Neuronal stem cell (in vitro differentiated cells): Measurements from ENCODE around the gene TRPV4.

Experiments used
- DNase-seq: peaks from one replicate; pipeline ENCODE4 v3.0.0-alpha.2; 2013; ENCODE audit warnings: low spot score
- H2AFZ ChIP-seq: one replicate; pipeline ENCODE4 v1.6.1; 2013; ENCODE audit warnings: mild to moderate bottlenecking, low read length, inconsistent platforms
- H2AK5ac ChIP-seq: 2 replicates; pipeline ENCODE4 v1.6.1; 2013; ENCODE audit warnings: low read depth, mild to moderate bottlenecking, inconsistent platforms, low read length, moderate library complexity, mixed read lengths
- H2BK120ac ChIP-seq: 2 replicates; pipeline ENCODE4 v1.6.1; 2013; ENCODE audit warnings: low read depth, mild to moderate bottlenecking, inconsistent platforms, low read length, moderate library complexity, mixed read lengths
- H2BK12ac ChIP-seq: one replicate; pipeline ENCODE4 v1.6.1; 2013; ENCODE audit warnings: low read length, inconsistent platforms
- H2BK15ac ChIP-seq: 2 replicates; pipeline ENCODE4 v1.6.1; 2013; ENCODE audit warnings: mild to moderate bottlenecking, low read length, inconsistent platforms, mixed read lengths
- H2BK5ac ChIP-seq: one replicate; pipeline ENCODE4 v1.6.1; 2013; ENCODE audit warnings: inconsistent platforms, mild to moderate bottlenecking, low read length, moderate library complexity
- H3K14ac ChIP-seq: one replicate; pipeline ENCODE4 v1.6.1; 2013; ENCODE audit warnings: low read length, inconsistent platforms
- H3K18ac ChIP-seq: 2 replicates; pipeline ENCODE4 v1.6.1; 2013; ENCODE audit warnings: low read length, inconsistent platforms
- H3K23ac ChIP-seq: 2 replicates; pipeline ENCODE4 v1.6.1; 2013; ENCODE audit warnings: low read depth, mild to moderate bottlenecking, mixed read lengths, low read length, inconsistent platforms; ENCODE audit not compliant: poor library complexity
- H3K27ac ChIP-seq: replicated peaks from 3 replicates; pipeline ENCODE4 v1.5.1; 2013; ENCODE audit warnings: low read length, inconsistent platforms
- H3K27me3 ChIP-seq, 3 experiments: 2 replicates each; pipeline ENCODE4 v1.6.1; 2013; ENCODE audit warnings: low read length in 3 of 3, mild to moderate bottlenecking in 2 of 3, inconsistent platforms in 1 of 3, low read depth in 1 of 3, mixed read lengths in 1 of 3, moderate library complexity in 1 of 3; ENCODE audit not compliant: control insufficient read depth in 3 of 3, insufficient read depth in 3 of 3
- H3K36me3 ChIP-seq, 2 donors: replicated peaks in 1 of 2; 2 replicates each; pipeline ENCODE4 v1.6.1; 2013; ENCODE audit warnings: low read length in 2 of 2; ENCODE audit not compliant: control insufficient read depth in 2 of 2, insufficient read depth in 2 of 2
- H3K4ac ChIP-seq: 2 replicates; pipeline ENCODE4 v1.6.1; 2013; ENCODE audit warnings: inconsistent platforms, mild to moderate bottlenecking, low read length, moderate library complexity
- H3K4me1 ChIP-seq, 2 donors: 1 replicate in 1 of 2; 2 replicates in 1 of 2; pipeline ENCODE4 v1.6.1; 2013; ENCODE audit warnings: low read length in 2 of 2, low read depth in 1 of 2; ENCODE audit not compliant: control insufficient read depth in 2 of 2, insufficient read depth in 1 of 2
- H3K4me2 ChIP-seq: one replicate; pipeline ENCODE4 v1.6.1; 2013; ENCODE audit warnings: mild to moderate bottlenecking, low read length, inconsistent platforms; ENCODE audit not compliant: insufficient read depth, poor library complexity, severe bottlenecking
- H3K4me3 ChIP-seq, 2 donors: 2 replicates each; pipeline ENCODE4 v1.5.1; 2013; ENCODE audit warnings: low read length in 2 of 2, mild to moderate bottlenecking in 2 of 2, inconsistent platforms in 1 of 2, moderate library complexity in 1 of 2
- H3K79me1 ChIP-seq: one replicate; pipeline ENCODE4 v1.6.1; 2013; ENCODE audit warnings: low read depth, mild to moderate bottlenecking, inconsistent platforms, low read length, moderate library complexity
- H3K9ac ChIP-seq: one replicate; pipeline ENCODE4 v1.6.1; 2013; ENCODE audit warnings: mild to moderate bottlenecking, low read depth, low read length, inconsistent platforms; ENCODE audit not compliant: poor library complexity
- H3K9me3 ChIP-seq, 2 donors: replicated peaks in 1 of 2; 2 replicates each; pipeline versions ENCODE3 to v1.6.1; 2013; ENCODE audit warnings: low read length in 2 of 2, mild to moderate bottlenecking in 2 of 2, inconsistent platforms in 1 of 2, low read depth in 1 of 2, mixed read lengths in 1 of 2, moderate library complexity in 1 of 2; ENCODE audit not compliant: control insufficient read depth in 2 of 2, insufficient read depth in 1 of 2
- H4K8ac ChIP-seq: one replicate; pipeline ENCODE4 v1.6.1; 2013; ENCODE audit warnings: low read depth, mild to moderate bottlenecking, inconsistent platforms, low read length, moderate library complexity
- H4K91ac ChIP-seq: one replicate; pipeline ENCODE4 v1.6.1; 2013; ENCODE audit warnings: low read length, low read depth, mild to moderate bottlenecking, inconsistent platforms; ENCODE audit not compliant: poor library complexity
- WGBS, 2 donors: extraction: QIAGEN DNeasy Blood & Tissue Kit; methylation state at CpG; one replicate each; pipeline ENCODE4 v1.1.7; 2013; ENCODE audit warnings: missing lambda C conversion rate in 2 of 2, mixed read lengths in 1 of 2; ENCODE audit not compliant: insufficient read length in 2 of 2, insufficient replicate concordance in 1 of 2; ENCODE audit errors: extremely low coverage in 2 of 2; 5-methylcytosine and 5-hydroxymethylcytosine counted together

Gene TRPV4

GRCh38 chr12:109793826-109794501 is 39.2 kb downstream of the TRPV4 start:
- Histone ChIP-seq H3K27me3 (peaks cover 0 to 13% (median 0%) of the 10 kb centered on the region in 3 experiments), H2BK15ac (peak overlapping the region; percentile 64), H3K4me3 (no peak overlapping the region), H4K91ac (no peak overlapping the region), H3K9me3 (peaks cover 0 to 4% of the 10 kb centered on the region in 2 donors), H2BK12ac (peak overlapping the region; percentile 34), H2AK5ac (peak overlapping the region; percentile 72), H3K27ac (no peak overlapping the region), H3K14ac (no peak overlapping the region), H2BK120ac (no peak overlapping the region), H3K4me2 (no peak overlapping the region), H2BK5ac (no peak overlapping the region), H4K8ac (no peak overlapping the region), H2AFZ (no peak overlapping the region), H3K79me1 (no peaks in the 10 kb centered on the region), H3K23ac (peak overlapping the region; percentile 9), H3K4ac (no peak overlapping the region), H3K18ac (peak overlapping the region; percentile 35), H3K4me1 (peaks cover 0 to 4% of the 10 kb centered on the region in 2 donors), H3K9ac (no peak overlapping the region), H3K36me3 (no peaks in the 10 kb centered on the region)
- no CpG with 5 or more reads among the region's 26 CpGs for WGBS, 2 donors
- DNase-seq: no peak

GRCh38 chr12:109793411-109793810 is 39.8 kb downstream of the TRPV4 start:
- Histone ChIP-seq H2BK15ac (no peak overlapping the region), H2BK5ac (no peak overlapping the region), H3K4ac (no peak overlapping the region), H3K27me3 (peaks cover 0 to 14% (median 0%) of the 10 kb centered on the region in 3 experiments), H3K9me3 (peaks cover 0 to 4% of the 10 kb centered on the region in 2 donors), H2AFZ (no peak overlapping the region), H3K14ac (no peak overlapping the region), H3K27ac (no peak overlapping the region), H4K8ac (no peak overlapping the region), H2BK12ac (no peak overlapping the region), H3K36me3 (no peaks in the 10 kb centered on the region), H3K4me3 (no peak overlapping the region), H2AK5ac (no peak overlapping the region), H3K18ac (no peak overlapping the region), H3K23ac (no peak overlapping the region), H4K91ac (no peak overlapping the region), H2BK120ac (no peak overlapping the region), H3K4me2 (no peak overlapping the region), H3K79me1 (no peaks in the 10 kb centered on the region), H3K4me1 (peaks cover 0 to 4% of the 10 kb centered on the region in 2 donors), H3K9ac (no peak overlapping the region)
- DNase-seq: no peak
- whole genome bisulfite sequencing, 2 donors: 100% methylated on average over 1 of the region's 4 CpGs; no CpG with 5 or more reads in 1 of the 2 donors

GRCh38 chr12:109792992-109793391 is 40.2 kb downstream of the TRPV4 start:
- Histone ChIP-seq H3K23ac (no peak overlapping the region), H3K27me3 (peaks cover 0 to 18% (median 0%) of the 10 kb centered on the region in 3 experiments), H2AK5ac (no peak overlapping the region), H3K4me1 (peaks cover 0 to 4% of the 10 kb centered on the region in 2 donors), H3K36me3 (no peaks in the 10 kb centered on the region), H2BK120ac (no peak overlapping the region), H3K4me2 (no peak overlapping the region), H2BK15ac (no peak overlapping the region), H2BK12ac (no peak overlapping the region), H3K79me1 (no peaks in the 10 kb centered on the region), H2AFZ (no peak overlapping the region), H3K27ac (no peak overlapping the region), H3K9ac (no peak overlapping the region), H3K4ac (no peak overlapping the region), H2BK5ac (no peak overlapping the region), H3K4me3 (no peak overlapping the region), H4K8ac (no peak overlapping the region), H3K18ac (no peak overlapping the region), H3K9me3 (peaks cover 0 to 4% of the 10 kb centered on the region in 2 donors), H3K14ac (no peak overlapping the region), H4K91ac (no peak overlapping the region)
- DNase-seq: no peak

- H3K18ac ChIP-seq: no peak overlapping the region
- no peak overlapping the region for H3K4ac ChIP-seq
- no peak overlapping the region for H2BK15ac ChIP-seq
- no peak overlapping the region for H2BK5ac ChIP-seq
- H2BK12ac ChIP-seq: no peak overlapping the region
- H3K4me3 ChIP-seq: no peak overlapping the region
- H2AK5ac ChIP-seq: no peak overlapping the region
- H3K4me2 ChIP-seq: no peak overlapping the region
- no peak overlapping the region for H3K27ac ChIP-seq
- H3K4me1 ChIP-seq: peaks cover 0 to 4% of the 10 kb centered on the region in 2 donors
- no peak for DNase-seq
- peaks cover 0 to 26% (median 0%) of the 10 kb centered on the region in 3 experiments for H3K27me3 ChIP-seq
- no CpG with 5 or more reads among the region's 1 CpG for WGBS, 2 donors
- no peak overlapping the region for H3K14ac ChIP-seq
- H4K8ac ChIP-seq: no peak overlapping the region
- H2BK120ac ChIP-seq: no peak overlapping the region
- no peaks in the 10 kb centered on the region for H3K36me3 ChIP-seq
- no peak overlapping the region for H4K91ac ChIP-seq
- no peak overlapping the region for H3K9ac ChIP-seq
- H2AFZ ChIP-seq: no peak overlapping the region
- peaks cover 0 to 4% of the 10 kb centered on the region in 2 donors for H3K9me3 ChIP-seq
- no peak overlapping the region for H3K23ac ChIP-seq
- no peaks in the 10 kb centered on the region for H3K79me1 ChIP-seq
Observed at GRCh38 chr12:109789526-109790048, 43.6 kb downstream of the TRPV4 start.
